Keratinocyte (primary cell): Measurements from ENCODE around the gene MAPRE3.

Experiments used
- CTCF ChIP-seq, 3 experiments: IDR thresholded peaks in 1 of 3; conservative IDR thresholded peaks in 1 of 3; optimal IDR thresholded peaks in 1 of 3; 2 replicates in 2 of 3; 3 replicates in 1 of 3; pipeline versions ENCODE3 to v1.5.1; 2011; ENCODE audit warnings: low read length in 3 of 3, mild to moderate bottlenecking in 3 of 3, moderate library complexity in 2 of 3, control low read depth in 1 of 3, inconsistent platforms in 1 of 3; ENCODE audit not compliant: insufficient read depth in 2 of 3; ENCODE audit errors: extremely low read depth in 1 of 3
- EZH2 ChIP-seq: IDR thresholded peaks from one replicate; pipeline ENCODE4 v1.6.1; 2012; ENCODE audit warnings: inconsistent platforms, mild to moderate bottlenecking, low read length, moderate library complexity

GRCh38 chr2:26985807-26986206 lies 15.4 kb downstream of the MAPRE3 start:
- TF ChIP-seq CTCF (optimal IDR thresholded peaks at IDR 0.05 in 1 of 3, IDR thresholded peaks at IDR 0.05 in 1 of 3, conservative IDR thresholded peaks at IDR 0.05 in 1 of 3; ENCODE audit: extremely low read depth in 1 of 3, insufficient read depth in 2 of 3, low read length in 3 of 3) (no peak), EZH2 (no peak)
